HepG2 (cell line): ENCODE results near the gene MTA1. TPM values are rescaled to one million over a fixed set of nuclear protein-coding genes. Genes with fewer than 3 reads are reported as not detected.

ENCODE experiments used
- ASH2L ChIP-seq: fragments of 300-600, 200-600 bp; sonication (generic); IDR thresholded peaks from 2 replicates; pipeline ENCODE4 v1.7.0; 2017; ENCODE audit warnings: low read depth, mild to moderate bottlenecking, moderate library complexity, mixed read lengths, low read length; ENCODE audit not compliant: insufficient read length
- DDIT3 ChIP-seq: sonication (generic); formaldehyde crosslinking; IDR thresholded peaks from 2 replicates; pipeline ENCODE4 v1.4.0; 2020; ENCODE audit warnings: mild to moderate bottlenecking, missing genetic modification reagents
- HNRNPLL ChIP-seq: fragments of 200-400 bp; formaldehyde crosslinking; IDR thresholded peaks from 2 replicates; pipeline ENCODE4 v1.6.1; 2017; ENCODE audit warnings: mild to moderate bottlenecking, low read depth, low read length; ENCODE audit not compliant: poor library complexity, severe bottlenecking
- LRRFIP1 ChIP-seq: sonication (generic); formaldehyde crosslinking; conservative IDR thresholded peaks from 2 replicates; pipeline ENCODE4 v1.4.0; 2020; ENCODE audit warnings: missing genetic modification reagents
- POGZ ChIP-seq: sonication (generic); formaldehyde crosslinking; IDR thresholded peaks from 2 replicates; pipeline ENCODE4 v1.4.0; 2020; ENCODE audit warnings: mild to moderate bottlenecking, missing genetic modification reagents
- PREB ChIP-seq: sonication (generic); formaldehyde crosslinking; IDR thresholded peaks from 2 replicates; pipeline ENCODE4 v1.4.0; 2020; ENCODE audit warnings: missing genetic modification reagents
- SPEN ChIP-seq: sonication (generic); formaldehyde crosslinking; IDR thresholded peaks from 2 replicates; pipeline ENCODE4 v1.5.1; 2020; ENCODE audit warnings: low read depth, mild to moderate bottlenecking, missing genetic modification reagents
- TBX3 ChIP-seq: fragments of 450-650 bp; IDR thresholded peaks from 2 replicates; pipeline ENCODE4 v1.6.1; 2017; ENCODE audit warnings: antibody characterized with exemption, mild to moderate bottlenecking, inconsistent platforms, borderline replicate concordance
- TFDP2 ChIP-seq: sonication (generic); formaldehyde crosslinking; IDR thresholded peaks from 2 replicates; pipeline ENCODE4 v1.4.0; 2020; ENCODE audit warnings: missing genetic modification reagents
- YEATS4 ChIP-seq: sonication (generic); formaldehyde crosslinking; IDR thresholded peaks from 2 replicates; pipeline ENCODE4 v1.4.0; 2020; ENCODE audit warnings: missing genetic modification reagents, borderline replicate concordance
- ZBTB4 ChIP-seq: sonication (generic); formaldehyde crosslinking; IDR thresholded peaks from 2 replicates; pipeline ENCODE4 v1.4.0; 2020; ENCODE audit warnings: missing genetic modification reagents, mild to moderate bottlenecking, borderline replicate concordance
- ZFX ChIP-seq: sonication (generic); formaldehyde crosslinking; IDR thresholded peaks from 2 replicates; pipeline ENCODE4 v1.4.0; 2020; ENCODE audit warnings: mild to moderate bottlenecking, low read depth, missing genetic modification reagents, moderate library complexity
- ZNF274 ChIP-seq: sonication (generic); formaldehyde crosslinking; IDR thresholded peaks from 2 replicates; pipeline ENCODE4 v1.5.1; 2020; ENCODE audit warnings: mild to moderate bottlenecking, missing genetic modification reagents
- ZNF354B ChIP-seq: sonication (generic); formaldehyde crosslinking; IDR thresholded peaks from 2 replicates; pipeline ENCODE4 v1.8.0; 2022; ENCODE audit warnings: mild to moderate bottlenecking, missing genetic modification reagents
- ZNF362 ChIP-seq: sonication (generic); formaldehyde crosslinking; IDR thresholded peaks from 2 replicates; pipeline ENCODE4 v1.4.0; 2020; ENCODE audit warnings: missing genetic modification reagents, mild to moderate bottlenecking, borderline replicate concordance
- ZNF7 ChIP-seq: IDR thresholded peaks from 2 replicates; pipeline ENCODE4 v1.6.1; 2016; ENCODE audit warnings: missing biosample characterization, missing genetic modification reagents
- polyA plus RNA-seq, 8 experiments: library from polyadenylated mRNA; depleted of rRNA in 3 of 8; stranded (reverse) in 7 of 8; unstranded in 1 of 8; fragments of >200 nt; fragmentation: Illumina TruSeq in 4 of 8; extraction: Trizol in 4 of 8; gene quantifications; 2 replicates each; pipeline versions ENCODE4 v1.2.1 to v1.2.3, GENCODE V29; 2011 to 2016; ENCODE audit warnings: low read depth in 4 of 8, missing spikeins in 1 of 8, mixed read lengths in 1 of 8; ENCODE audit not compliant: insufficient read depth in 1 of 8
- total RNA-seq, 5 experiments: library from RNA; depleted of rRNA; stranded (reverse); fragments of >200 nt; fragmentation: Illumina TruSeq; extraction: Trizol; gene quantifications; 2 replicates each; pipeline ENCODE4 v1.2.3, GENCODE V29; 2016; ENCODE audit warnings: low read depth in 1 of 5

Gene MTA1
- total and polyA plus RNA-seq, 2 of the 13 experiments (the other 11 are each of a cell fraction or from before 2014, with no cell fraction given) = 35.2 to 85.8 TPM

- TF ChIP-seq ZBTB4 (CRISPR knock-in tag) = no peak
- no peak for TF ChIP-seq ZNF354B
- no peak for TF ChIP-seq ZNF362 (CRISPR knock-in tag)
- TF ChIP-seq SPEN (CRISPR knock-in tag) = 0 out of 2 replicates have a peak, but pooled peaks have one; percentile 37
- no peak for TF ChIP-seq PREB (CRISPR knock-in tag)
- TF ChIP-seq HNRNPLL = peak; percentile 51
- no peak for TF ChIP-seq LRRFIP1 (CRISPR knock-in tag)
- peak; percentile 58; the same call in 1 of the 2 replicates for TF ChIP-seq YEATS4 (CRISPR knock-in tag)
- no peak for TF ChIP-seq DDIT3
- TF ChIP-seq TFDP2 (CRISPR knock-in tag) = no peak
- peak; percentile 79 for TF ChIP-seq ZFX (CRISPR knock-in tag)
- no peak for TF ChIP-seq TBX3
- TF ChIP-seq POGZ (CRISPR knock-in tag) = no peak
- TF ChIP-seq ZNF7 (CRISPR knock-in tag) = no peak
- no peak for TF ChIP-seq ZNF274
- TF ChIP-seq ASH2L = peak; percentile 64
Measured at GRCh38 chr14:105414456-105415371, 4.9 kb upstream of the MTA1 start (continued).
